RWPE2 (cell line): ENCODE data around the gene COL6A1.
"Not testable (repeated sequence)": the region's sequence is repeated elsewhere in the genome, so short reads cannot be mapped to it uniquely, and the experiment has no call there.

ENCODE experiments used
- ATAC-seq: fragments of 200-7000 bp; cut with Tn5 transposase; 3 replicates; pipeline ENCODE4 v1.9.1; 2021; ENCODE audit warnings: low read depth
- DNase-seq: peaks from one replicate; pipeline ENCODE4 v3.0.0-alpha.2; 2020; ENCODE audit warnings: low spot score
- H3K27ac ChIP-seq: fragments of 450-650 bp; 2 replicates; pipeline ENCODE4 v1.5.1; 2017; ENCODE audit warnings: mild to moderate bottlenecking; ENCODE audit not compliant: poor library complexity, severe bottlenecking
- H3K27me3 ChIP-seq: fragments of 250-450 bp; sonication (Bioruptor Pico); 2 replicates; pipeline ENCODE4 v1.5.1; 2021; ENCODE audit warnings: mild to moderate bottlenecking, moderate library complexity; ENCODE audit not compliant: insufficient read depth, poor library complexity, severe bottlenecking
- H3K36me3 ChIP-seq: fragments of 250-450 bp; sonication (Bioruptor Pico); 2 replicates; pipeline ENCODE4 v1.5.1; 2020; ENCODE audit warnings: low read depth, mild to moderate bottlenecking, moderate library complexity
- H3K4me1 ChIP-seq: fragments of 250-450 bp; sonication (Bioruptor Pico); 2 replicates; pipeline ENCODE4 v1.5.1; 2021; ENCODE audit warnings: mild to moderate bottlenecking, moderate library complexity; ENCODE audit not compliant: insufficient read depth, poor library complexity, severe bottlenecking
- H3K4me3 ChIP-seq: fragments of 250-450 bp; sonication (Bioruptor Pico); 2 replicates; pipeline ENCODE4 v1.5.1; 2021; ENCODE audit warnings: mild to moderate bottlenecking, moderate library complexity; ENCODE audit not compliant: severe bottlenecking
- H3K9me3 ChIP-seq: fragments of 250-450 bp; sonication (Bioruptor Pico); 2 replicates; pipeline ENCODE4 v1.5.1; 2021; ENCODE audit warnings: mild to moderate bottlenecking, moderate library complexity; ENCODE audit not compliant: severe bottlenecking
- CTCF ChIP-seq: fragments of 450-650 bp; IDR thresholded peaks from one replicate; pipeline ENCODE4 v1.5.1; 2017; ENCODE audit warnings: mild to moderate bottlenecking, moderate library complexity; ENCODE audit not compliant: poor library complexity, severe bottlenecking

Gene COL6A1

GRCh38 chr21:46002841-46003574, 21.4 kb downstream of the COL6A1 start:
- no peak for TF ChIP-seq CTCF

GRCh38 chr21:46003575-46004007, 22.0 kb downstream of the COL6A1 start:
- peak; percentile 65 for DNase-seq
- Histone ChIP-seq H3K27ac (no peak overlapping the region), H3K4me3 (no peak overlapping the region), H3K9me3 (no peaks in the 10 kb centered on the region), H3K36me3 (no peaks in the 10 kb centered on the region), H3K27me3 (no peaks in the 10 kb centered on the region), H3K4me1 (no peaks in the 10 kb centered on the region)
- no peak for TF ChIP-seq CTCF
- ATAC-seq: no peak

More at GRCh38 chr21:46002841-46003574, 21.4 kb downstream of the COL6A1 start:
- ATAC-seq (no peak), DNase-seq (peak; percentile 47)
- no peaks in the 10 kb centered on the region for H3K27me3 ChIP-seq
- no peak overlapping the region for H3K4me3 ChIP-seq
- H3K27ac ChIP-seq: no peak overlapping the region
- no peaks in the 10 kb centered on the region for H3K4me1 ChIP-seq
- no peaks in the 10 kb centered on the region for H3K36me3 ChIP-seq
- no peaks in the 10 kb centered on the region for H3K9me3 ChIP-seq

- ATAC-seq (no peak), DNase-seq (peak; percentile 46)
- no peaks in the 10 kb centered on the region for H3K27me3 ChIP-seq
- TF ChIP-seq CTCF: no peak
- no peaks in the 10 kb centered on the region for H3K9me3 ChIP-seq
- no peaks in the 10 kb centered on the region for H3K36me3 ChIP-seq
- no peaks in the 10 kb centered on the region for H3K4me1 ChIP-seq
- no peak overlapping the region for H3K4me3 ChIP-seq
- H3K27ac ChIP-seq: no peak overlapping the region
Measured at GRCh38 chr21:46004168-46004861, 22.7 kb downstream of the COL6A1 start.

- Histone ChIP-seq H3K4me3 (no peak overlapping the region), H3K9me3 (no peaks in the 10 kb centered on the region), H3K4me1 (no peaks in the 10 kb centered on the region), H3K36me3 (no peaks in the 10 kb centered on the region), H3K27me3 (no peaks in the 10 kb centered on the region), H3K27ac (no peak overlapping the region)
- no peak for ATAC-seq
- DNase-seq: no peak
- TF ChIP-seq CTCF: no peak
Measured at GRCh38 chr21:46005081-46005480, 23.5 kb downstream of the COL6A1 start.

- Histone ChIP-seq H3K4me3 (no peak overlapping the region), H3K9me3 (no peaks in the 10 kb centered on the region), H3K27me3 (no peaks in the 10 kb centered on the region), H3K4me1 (no peaks in the 10 kb centered on the region), H3K27ac (no peak overlapping the region), H3K36me3 (no peaks in the 10 kb centered on the region)
- TF ChIP-seq CTCF: no peak
- peak; percentile 47 for DNase-seq
- ATAC-seq: no peak
Measured at GRCh38 chr21:46005481-46005881, 23.9 kb downstream of the COL6A1 start.

- not testable (repeated sequence) for ATAC-seq, H3K36me3 ChIP-seq, H3K9me3 ChIP-seq, H3K4me1 ChIP-seq, H3K4me3 ChIP-seq, DNase-seq, H3K27me3 ChIP-seq, H3K27ac ChIP-seq
Measured at GRCh38 chr21:46005894-46006546, 24.4 kb downstream of the COL6A1 start.
